Subcutaneous adipose tissue (tissue), 4 donors: ENCODE results near the gene PNRC2. TPM values are rescaled to one million over a fixed set of nuclear protein-coding genes. Genes with fewer than 3 reads are reported as not detected.

Experiments
- small RNA-seq: library from RNA; depleted of rRNA; stranded (forward); fragments of <200 nt; gene quantifications from one replicate; pipeline ENCODE3, GENCODE V24; 2016
- total RNA-seq, 4 donors: library from RNA; depleted of rRNA; stranded (reverse); fragments of >200 nt; gene quantifications; one replicate each; pipeline ENCODE4 v1.1.0, GENCODE V29; 2016
- TF ChIP-seq, protein P1 (sequence below): fragments of 450-650 bp; IDR thresholded peaks from one replicate; pipeline ENCODE4 v1.5.1; 2016; ENCODE audit warnings: low read depth, mild to moderate bottlenecking, control low read depth, antibody characterized with exemption, moderate library complexity

The PNRC2 gene
- total RNA-seq, 4 donors from 2014 or later, result 90.0 to 118 (median 110) TPM

DNA sequence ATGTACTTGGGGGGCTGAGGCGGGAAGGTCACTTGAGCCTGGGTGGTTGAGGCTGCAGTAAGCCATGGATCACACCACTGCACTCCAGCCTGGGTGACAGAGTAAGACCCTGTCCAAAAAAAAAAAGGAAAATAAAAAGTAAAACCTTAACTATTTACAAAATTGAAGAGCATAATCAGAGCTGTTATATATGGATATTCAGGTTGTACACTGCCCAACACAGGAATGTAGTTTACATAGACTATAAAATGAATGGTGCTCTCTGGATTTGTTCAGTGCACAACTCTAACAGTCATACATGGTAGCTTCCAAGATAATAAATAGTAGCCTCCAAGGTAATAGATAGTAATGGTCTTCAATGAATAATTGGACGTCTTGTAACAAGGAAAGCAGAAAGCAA lies 43.1 kb downstream of the PNRC2 start:
- TF ChIP-seq, protein P1, sequence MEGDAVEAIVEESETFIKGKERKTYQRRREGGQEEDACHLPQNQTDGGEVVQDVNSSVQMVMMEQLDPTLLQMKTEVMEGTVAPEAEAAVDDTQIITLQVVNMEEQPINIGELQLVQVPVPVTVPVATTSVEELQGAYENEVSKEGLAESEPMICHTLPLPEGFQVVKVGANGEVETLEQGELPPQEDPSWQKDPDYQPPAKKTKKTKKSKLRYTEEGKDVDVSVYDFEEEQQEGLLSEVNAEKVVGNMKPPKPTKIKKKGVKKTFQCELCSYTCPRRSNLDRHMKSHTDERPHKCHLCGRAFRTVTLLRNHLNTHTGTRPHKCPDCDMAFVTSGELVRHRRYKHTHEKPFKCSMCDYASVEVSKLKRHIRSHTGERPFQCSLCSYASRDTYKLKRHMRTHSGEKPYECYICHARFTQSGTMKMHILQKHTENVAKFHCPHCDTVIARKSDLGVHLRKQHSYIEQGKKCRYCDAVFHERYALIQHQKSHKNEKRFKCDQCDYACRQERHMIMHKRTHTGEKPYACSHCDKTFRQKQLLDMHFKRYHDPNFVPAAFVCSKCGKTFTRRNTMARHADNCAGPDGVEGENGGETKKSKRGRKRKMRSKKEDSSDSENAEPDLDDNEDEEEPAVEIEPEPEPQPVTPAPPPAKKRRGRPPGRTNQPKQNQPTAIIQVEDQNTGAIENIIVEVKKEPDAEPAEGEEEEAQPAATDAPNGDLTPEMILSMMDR, result no peak

DNA sequence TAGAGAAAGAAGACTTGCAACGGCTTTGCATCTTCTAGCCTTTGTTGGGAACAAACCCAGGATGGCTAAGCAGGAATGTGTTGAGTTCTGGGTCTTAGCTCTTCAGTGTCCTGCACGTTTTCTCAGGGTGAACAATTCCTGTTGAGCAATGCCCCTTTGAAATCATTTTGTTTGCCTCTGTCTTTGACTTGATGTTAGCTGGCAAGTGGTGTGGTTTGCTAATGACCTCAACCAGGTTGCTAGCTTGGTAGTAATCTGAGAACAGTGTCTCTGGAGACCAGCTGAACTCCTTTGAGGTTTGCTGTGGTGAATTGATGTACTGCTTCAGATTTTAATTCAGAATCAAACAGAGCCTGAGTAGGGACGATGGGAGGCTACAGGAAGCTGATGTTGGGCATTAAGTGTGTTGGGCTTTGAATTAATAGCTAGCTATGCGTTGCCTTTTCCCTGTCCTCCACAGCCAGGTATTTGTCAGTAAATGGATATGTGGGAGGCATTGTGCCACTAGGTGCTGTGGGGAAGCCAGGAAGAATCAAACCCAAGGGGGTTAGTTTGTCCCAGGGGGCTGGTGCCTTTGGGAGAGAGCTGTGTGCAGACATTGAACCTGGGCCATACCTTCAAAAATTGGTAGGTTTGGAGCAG lies 43.8 kb downstream of the PNRC2 start:
- TF ChIP-seq, protein P1, result no peak

DNA sequence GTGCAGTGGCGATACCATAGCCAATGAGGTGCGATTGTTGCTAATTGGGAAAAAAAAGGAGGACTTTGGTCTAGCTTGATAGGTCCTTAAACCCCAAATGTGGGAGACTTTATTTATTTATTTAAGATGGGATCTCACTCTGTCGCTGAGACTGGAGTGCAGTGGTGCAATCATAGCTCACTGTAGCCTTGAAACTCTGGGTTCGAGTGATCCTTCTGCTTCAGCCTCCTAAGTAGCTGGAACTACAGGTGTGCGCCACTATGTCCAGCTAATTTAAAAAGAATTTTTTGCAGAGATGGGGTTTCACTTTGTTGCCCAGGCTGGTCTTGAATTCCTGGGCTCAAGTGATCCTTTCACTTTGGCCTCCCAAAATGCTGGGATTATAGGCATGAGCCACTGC lies 44.5 kb downstream of the PNRC2 start:
- TF ChIP-seq, protein P1, result no peak

DNA sequence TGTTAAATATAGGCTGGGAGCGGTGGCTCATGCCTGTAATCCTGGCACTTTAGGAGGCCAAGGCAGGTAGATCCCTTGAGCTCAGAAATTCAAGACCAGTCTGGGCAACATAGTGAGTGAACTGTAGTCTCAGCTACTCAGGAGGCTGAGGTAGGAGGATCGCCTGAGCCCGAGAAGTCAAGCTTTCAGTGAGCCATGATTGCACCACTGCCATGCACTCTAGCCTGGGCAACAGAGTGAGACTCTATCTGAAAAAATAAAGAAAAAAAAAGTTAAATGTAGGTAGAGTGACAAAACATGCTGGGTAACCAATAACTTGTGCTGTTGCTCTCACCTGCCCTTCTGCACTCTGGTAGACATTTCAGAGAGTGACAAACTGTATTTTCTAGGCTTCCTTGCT lies 45.5 kb downstream of the PNRC2 start:
- TF ChIP-seq, protein P1, result no peak

DNA sequence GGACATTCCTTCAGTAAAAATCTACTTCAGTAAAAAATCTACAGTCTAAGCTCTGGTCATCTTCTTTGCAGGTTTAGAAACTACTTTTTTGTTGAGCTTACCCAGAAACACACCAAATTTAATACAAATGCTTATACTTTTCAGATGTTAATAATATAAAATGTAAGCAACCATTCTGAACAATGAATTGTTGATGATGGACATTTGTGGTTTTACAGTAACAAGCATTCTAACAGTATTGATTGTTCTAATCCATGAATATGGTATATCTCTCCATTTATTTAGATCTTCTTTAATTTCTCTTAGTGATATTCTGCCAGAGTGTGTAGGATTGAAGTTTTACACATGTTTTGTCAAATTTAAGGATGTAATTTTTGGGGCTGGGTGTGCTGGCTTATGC lies 47.5 kb downstream of the PNRC2 start:
- TF ChIP-seq, protein P1, result no peak

DNA sequence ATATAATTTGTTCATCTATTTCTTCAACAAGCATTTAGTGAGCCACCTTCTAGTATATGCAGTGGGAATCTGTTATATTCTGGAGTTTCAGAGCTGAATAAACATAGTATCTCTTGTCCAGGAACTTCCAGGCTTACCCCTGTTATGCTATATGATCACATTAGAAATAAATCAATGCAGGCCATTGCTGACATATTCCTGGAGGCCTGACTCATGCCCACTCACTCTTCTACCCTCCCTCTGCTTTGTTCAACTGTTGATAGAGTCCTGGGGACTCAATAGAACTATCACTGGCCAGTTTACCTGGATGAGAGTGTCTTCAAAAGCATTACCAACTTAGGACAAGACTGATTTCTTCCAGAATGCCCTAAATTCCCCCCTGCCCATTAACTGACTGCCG lies 49.8 kb downstream of the PNRC2 start:
- TF ChIP-seq, protein P1, result no peak

DNA sequence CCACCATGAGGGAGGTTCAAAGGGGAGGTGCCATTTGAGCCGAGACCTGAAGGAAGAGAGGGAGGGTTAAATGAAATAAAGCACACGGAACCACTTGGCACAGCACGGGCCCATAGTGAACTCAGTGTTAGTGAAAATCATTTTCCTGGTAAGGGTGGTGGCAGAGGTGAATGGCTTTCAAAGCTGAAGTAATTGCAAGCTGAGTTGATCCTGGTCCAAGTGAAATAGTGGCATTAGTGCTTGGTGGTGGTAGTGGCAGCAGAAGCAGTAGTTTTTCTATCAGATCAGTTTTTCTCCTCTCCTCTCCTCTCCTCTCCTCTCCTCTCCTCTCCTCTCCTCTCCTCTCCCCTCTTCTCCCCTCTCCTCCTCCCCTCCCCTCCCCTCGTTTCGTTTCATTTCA lies 51.0 kb downstream of the PNRC2 start:
- TF ChIP-seq, protein P1, result no peak

Small RNAs within 50 kb of the gene (small RNA-seq; reads per million reads assigned to genes)
- not detected for gene MIR378F

Other genes with a start within 250 kb of the PNRC2 start
- gene ELOA, start 216.4 kb upstream of the PNRC2 start, total RNA-seq, result 10 to 100 TPM; 45.9 to 56.9 (median 55.6) TPM
- gene PITHD1, start 181.4 kb upstream of the PNRC2 start, total RNA-seq, result 10 to 100 TPM; 46.5 to 71.4 (median 53.4) TPM
- gene LYPLA2, start 168.7 kb upstream of the PNRC2 start, total RNA-seq, result 10 to 100 TPM; 20.3 to 34.0 (median 27.5) TPM
- 10 to 100 TPM; 11.9 to 15.8 (median 13.9) TPM for gene GALE, start 159.1 kb upstream of the PNRC2 start, total RNA-seq
- 10 to 100 TPM; 23.0 to 66.1 (median 40.8) TPM for gene HMGCL, start 134.4 kb upstream of the PNRC2 start, total RNA-seq
- 100 to 1,000 TPM in 1 of 4 donors, 10 to 100 TPM in 3; 30.0 to 121 (median 38.6) TPM for gene FUCA1, start 91.5 kb upstream of the PNRC2 start, total RNA-seq
- gene CNR2, start 46.5 kb upstream of the PNRC2 start, total RNA-seq, result under 1 TPM in 1 of 4 donors, not detected in 3; under 0.01 TPM
- gene SRSF10, start 20.5 kb downstream of the PNRC2 start, total RNA-seq, result 10 to 100 TPM; 75.1 to 97.5 (median 77.3) TPM
- gene MYOM3, start 152.3 kb downstream of the PNRC2 start, total RNA-seq, result under 1 TPM in 3 of 4 donors, not detected in 1; 0.17 to 0.94 (median 0.44) TPM
- gene IL22RA1, start 183.3 kb downstream of the PNRC2 start, total RNA-seq, result under 1 TPM in 1 of 4 donors, not detected in 3; 0.19 TPM
- gene IFNLR1, start 227.5 kb downstream of the PNRC2 start, total RNA-seq, result 1 to 10 TPM in 1 of 4 donors, under 1 TPM in 2, not detected in 1; 0.22 to 6.1 (median 0.49) TPM